HepG2 (cell line): ENCODE results near the gene SRC. TPM values are rescaled to one million over a fixed set of nuclear protein-coding genes. Genes with fewer than 3 reads are reported as not detected.
"Not testable (repeated sequence)": the region's sequence is repeated elsewhere in the genome, so short reads cannot be mapped to it uniquely, and the experiment has no call there.

Experiments
- ATAC-seq: fragments of 200-7000 bp; cut with Tn5 transposase; 3 replicates; pipeline ENCODE4 v1.9.1; 2020; ENCODE audit warnings: mild to moderate bottlenecking, moderate library complexity
- BruUV-seq: library from RNA; stranded (reverse); fragments of 400-500 nt; replicated peaks from 2 replicates; lab custom pipeline; 2021; lab: Mats Ljungman, UMichigan
- CTCF ChIA-PET: fragments of 300-600 bp; formaldehyde crosslinking; extraction: SDS; loops from one replicate; lab custom pipeline; 2021; ENCODE audit warnings: low total read pairs, inconsistent platforms, low intra/inter-chr PET ratio; lab: Yijun Ruan, JAX
- POLR2A ChIA-PET: fragments of 350-600 bp; sonication (Branson Sonifier 250); formaldehyde crosslinking; loops from one replicate; lab custom pipeline; 2020; ENCODE audit warnings: antibody characterized with exemption, inconsistent platforms; lab: Yijun Ruan, JAX
- DNase-seq: peaks from one replicate; pipeline ENCODE4 v3.0.0-alpha.2; 2015; ENCODE audit warnings: low spot score
- FAIRE-seq: peaks from 3 replicates; lab custom pipeline; 2011; peaks lifted over from hg19 to GRCh38; lab: Jason Lieb, UNC
- H2AFZ ChIP-seq: one replicate; pipeline ENCODE4 v1.6.1; 2011; ENCODE audit warnings: low read length, inconsistent platforms
- H3K27ac ChIP-seq: fragments of 300-600 bp; 3 replicates; pipeline ENCODE4 v1.8.0; 2011; ENCODE audit warnings: mixed run types, mild to moderate bottlenecking, mixed read lengths, low read length, inconsistent platforms; ENCODE audit not compliant: insufficient read depth; ENCODE audit errors: extremely low read length
- H3K27me3 ChIP-seq, 2 experiments: fragments of 200-600 bp in 1 of 2; 2 replicates in 1 of 2; 3 replicates in 1 of 2; pipeline versions ENCODE4 v1.6.0 to v1.8.0; 2011; ENCODE audit warnings: low read length in 2 of 2, mild to moderate bottlenecking in 2 of 2, moderate library complexity in 2 of 2, inconsistent platforms in 1 of 2; ENCODE audit not compliant: insufficient read depth in 2 of 2, control insufficient read depth in 1 of 2
- H3K36me3 ChIP-seq, 2 experiments: fragments of 200-600 bp in 1 of 2; replicated peaks in 1 of 2; 2 replicates in 1 of 2; 3 replicates in 1 of 2; pipeline versions ENCODE4 v1.5.1 to v1.8.0; 2011; ENCODE audit warnings: low read length in 2 of 2, inconsistent platforms in 1 of 2; ENCODE audit not compliant: insufficient read depth in 2 of 2, control insufficient read depth in 1 of 2
- H3K4me1 ChIP-seq: 2 replicates; pipeline ENCODE4 v1.5.1; 2012; ENCODE audit warnings: low read length, inconsistent platforms; ENCODE audit not compliant: insufficient read depth
- H3K4me2 ChIP-seq: 2 replicates; pipeline ENCODE4 v1.6.0; 2011; ENCODE audit warnings: low read depth, low read length, inconsistent platforms
- H3K4me3 ChIP-seq, 3 experiments: fragments of 200-600 bp in 1 of 3; sonication (generic), shearing (Covaris generic) in 1 of 3; replicated peaks in 1 of 3; 2 replicates each; pipeline ENCODE4 v1.5.1; 2011 to 2016; ENCODE audit warnings: low read length in 3 of 3, inconsistent platforms in 2 of 3, low read depth in 2 of 3, mild to moderate bottlenecking in 2 of 3, control low read depth in 1 of 3, mixed read lengths in 1 of 3; ENCODE audit not compliant: insufficient read depth in 1 of 3
- H3K79me2 ChIP-seq: one replicate; pipeline ENCODE4 v1.6.1; 2011; ENCODE audit warnings: low read length, inconsistent platforms; ENCODE audit not compliant: insufficient read depth
- H3K9ac ChIP-seq: 2 replicates; pipeline ENCODE4 v1.6.0; 2011; ENCODE audit warnings: mild to moderate bottlenecking, low read depth, low read length, inconsistent platforms; ENCODE audit not compliant: insufficient read depth
- H3K9me3 ChIP-seq: 2 replicates; pipeline ENCODE4 v1.5.1; 2012; ENCODE audit warnings: mild to moderate bottlenecking, low read length
- H4K20me1 ChIP-seq: 2 replicates; pipeline ENCODE4 v1.6.0; 2011; ENCODE audit warnings: inconsistent platforms, mild to moderate bottlenecking, low read length, moderate library complexity; ENCODE audit not compliant: insufficient read depth
- FOXP1 ChIP-seq, 2 experiments: fragments of 450-650 bp in 1 of 2; IDR thresholded peaks; 2 replicates each; pipeline ENCODE4 v1.6.1; 2017 to 2018; ENCODE audit warnings: antibody characterized with exemption in 1 of 2
- MAFF ChIP-seq: IDR thresholded peaks from 2 replicates; pipeline ENCODE4 v1.6.1; 2011; ENCODE audit warnings: low read depth, low read length, improper control_type of control experiment
- MAFK ChIP-seq, 2 experiments: IDR thresholded peaks in 1 of 2; conservative IDR thresholded peaks in 1 of 2; 2 replicates each; pipeline ENCODE4 v1.6.1; 2011; ENCODE audit warnings: improper control_type of control experiment in 2 of 2, low read length in 2 of 2
- ZBTB38 ChIP-seq: sonication (generic); formaldehyde crosslinking; IDR thresholded peaks from 2 replicates; pipeline ENCODE4 v1.5.1; 2020; ENCODE audit warnings: mild to moderate bottlenecking, missing genetic modification reagents
- WGBS: methylation state at CpG from one replicate; pipeline ENCODE4 v1.1.6; 2017; ENCODE audit warnings: low lambda C conversion rate; 5-methylcytosine and 5-hydroxymethylcytosine counted together
- in situ Hi-C: cut with HindIII; loops from 2 replicates; pipeline ENCODE4 v1.10.0; 2017; ENCODE audit warnings: low pct_unique_long_range_greater_than_20kb; ENCODE audit not compliant: extremely low pct_ligation_motif_present
- intact Hi-C: fragments of 100-400 bp; cut with micrococcal nuclease; formaldehyde crosslinking; loops from one replicate; pipeline ENCODE4 v1.10.0; 2022; ENCODE audit not compliant: unreplicated experiment
- polyA plus RNA-seq, 8 experiments: library from polyadenylated mRNA; depleted of rRNA in 3 of 8; stranded (reverse) in 7 of 8; unstranded in 1 of 8; fragments of >200 nt; fragmentation: Illumina TruSeq in 4 of 8; extraction: Trizol in 4 of 8; gene quantifications; 2 replicates each; pipeline versions ENCODE4 v1.2.1 to v1.2.3, GENCODE V29; 2011 to 2016; ENCODE audit warnings: low read depth in 4 of 8, missing spikeins in 1 of 8, mixed read lengths in 1 of 8; ENCODE audit not compliant: insufficient read depth in 1 of 8
- total RNA-seq, 5 experiments: library from RNA; depleted of rRNA; stranded (reverse); fragments of >200 nt; fragmentation: Illumina TruSeq; extraction: Trizol; gene quantifications; 2 replicates each; pipeline ENCODE4 v1.2.3, GENCODE V29; 2016; ENCODE audit warnings: low read depth in 1 of 5
- TF ChIP-seq, protein P1 (sequence below): sonication (generic); formaldehyde crosslinking; IDR thresholded peaks from 2 replicates; pipeline ENCODE4 v1.8.0; 2022; ENCODE audit warnings: missing genetic modification reagents, low read depth, mild to moderate bottlenecking, borderline replicate concordance
- TF ChIP-seq, protein P2 (sequence below): sonication (generic); formaldehyde crosslinking; IDR thresholded peaks from 2 replicates; pipeline ENCODE4 v1.5.1; 2020; ENCODE audit warnings: mild to moderate bottlenecking, moderate library complexity, missing genetic modification reagents
- TF ChIP-seq, protein P3 (sequence below): sonication (generic); formaldehyde crosslinking; IDR thresholded peaks from 2 replicates; pipeline ENCODE4 v1.4.0; 2020; ENCODE audit warnings: missing genetic modification reagents

SRC gene
- total and polyA plus RNA-seq, 2 of the 13 experiments (the other 11 are each of a cell fraction or from before 2014, with no cell fraction given) = 54.7 to 192 TPM

DNA sequence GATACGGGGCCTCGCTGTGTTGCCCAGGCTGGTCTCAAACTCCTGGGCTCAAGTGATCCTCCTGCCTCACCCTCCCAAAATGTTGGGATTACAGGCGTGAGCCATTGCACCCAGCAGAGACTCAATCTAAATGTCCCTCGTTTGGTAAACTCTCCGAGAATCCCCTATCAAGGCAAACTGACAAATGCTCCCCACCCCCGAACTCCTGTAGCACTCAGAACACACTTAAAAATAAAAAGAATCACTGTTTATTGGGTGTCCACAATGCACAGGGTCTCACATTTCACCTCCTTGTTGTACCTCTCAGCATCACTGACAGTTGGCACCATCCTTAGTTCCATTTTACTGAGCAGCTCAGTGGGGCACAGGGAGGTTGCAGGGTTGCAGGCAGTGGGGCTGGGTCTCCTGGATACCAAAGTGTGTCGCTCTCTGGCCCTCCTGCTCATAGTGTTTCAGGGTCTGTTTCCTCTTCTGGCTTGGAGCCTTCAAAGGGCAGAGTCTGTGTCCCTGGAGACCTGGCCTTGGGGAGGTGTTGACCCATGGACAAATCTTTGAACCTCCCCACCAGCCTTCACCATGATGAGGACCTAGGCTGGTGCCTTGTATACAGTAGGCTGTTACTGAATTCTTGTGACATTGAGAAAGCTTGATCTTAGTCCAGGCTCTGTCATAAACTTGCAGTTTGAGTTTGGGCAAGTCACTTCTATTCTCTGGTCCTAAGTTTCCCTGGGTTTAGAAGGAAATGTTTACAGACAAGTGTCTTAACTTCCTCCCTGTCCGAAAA lies 8.5 kb upstream of the SRC start (continued):
- TF ChIP-seq, protein P1, sequence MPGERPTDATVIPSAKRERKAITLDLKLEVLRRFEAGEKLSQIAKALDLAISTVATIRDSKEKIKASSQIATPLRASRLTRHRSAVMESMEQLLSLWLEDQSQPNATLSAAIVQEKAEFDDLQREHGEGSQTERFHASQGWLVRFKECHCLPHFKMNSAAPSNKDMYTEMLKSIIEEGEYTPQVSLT (CRISPR knock-in tag) = no peak
- TF ChIP-seq, protein P2, sequence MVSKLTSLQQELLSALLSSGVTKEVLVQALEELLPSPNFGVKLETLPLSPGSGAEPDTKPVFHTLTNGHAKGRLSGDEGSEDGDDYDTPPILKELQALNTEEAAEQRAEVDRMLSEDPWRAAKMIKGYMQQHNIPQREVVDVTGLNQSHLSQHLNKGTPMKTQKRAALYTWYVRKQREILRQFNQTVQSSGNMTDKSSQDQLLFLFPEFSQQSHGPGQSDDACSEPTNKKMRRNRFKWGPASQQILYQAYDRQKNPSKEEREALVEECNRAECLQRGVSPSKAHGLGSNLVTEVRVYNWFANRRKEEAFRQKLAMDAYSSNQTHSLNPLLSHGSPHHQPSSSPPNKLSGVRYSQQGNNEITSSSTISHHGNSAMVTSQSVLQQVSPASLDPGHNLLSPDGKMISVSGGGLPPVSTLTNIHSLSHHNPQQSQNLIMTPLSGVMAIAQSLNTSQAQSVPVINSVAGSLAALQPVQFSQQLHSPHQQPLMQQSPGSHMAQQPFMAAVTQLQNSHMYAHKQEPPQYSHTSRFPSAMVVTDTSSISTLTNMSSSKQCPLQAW = peak; percentile 79

DNA sequence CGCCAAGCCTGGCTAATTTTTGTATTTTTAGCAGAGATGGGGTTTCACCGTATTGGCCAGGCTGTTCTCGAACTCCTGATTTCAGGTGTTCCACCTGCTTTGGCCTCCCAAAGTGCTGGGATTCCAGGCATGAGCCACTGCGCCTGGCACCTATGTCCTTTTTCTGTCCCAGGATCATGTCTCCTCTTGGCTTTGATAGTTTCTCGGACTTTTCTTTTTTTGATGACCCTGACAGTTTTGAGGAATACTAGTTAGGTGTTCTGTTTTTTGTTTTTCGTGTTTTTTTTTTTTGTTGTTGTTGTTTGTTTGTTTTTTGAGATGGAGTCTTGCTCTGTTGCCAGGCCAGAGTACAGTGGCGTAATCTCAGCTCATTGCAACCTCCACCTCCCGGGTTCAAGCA lies 7.6 kb upstream of the SRC start:
- DNase-seq; intact Hi-C loops; FAIRE-seq; in situ Hi-C loops; H3K9me3 ChIP-seq; H3K79me2 ChIP-seq; H3K36me3 ChIP-seq; H3K27me3 ChIP-seq; H2AFZ ChIP-seq; H4K20me1 ChIP-seq; CTCF ChIA-PET; BruUV-seq; H3K4me3 ChIP-seq; ATAC-seq; H3K9ac ChIP-seq; TF ChIP-seq FOXP1 (CRISPR knock-in tag; IDR thresholded peaks at IDR 0.05): not testable (repeated sequence)
- TF ChIP-seq MAFF = peak; percentile 49; the same call in 1 of the 2 replicates
- TF ChIP-seq ZBTB38 (CRISPR knock-in tag) = 0 out of 2 replicates have a peak, but pooled peaks have one; percentile 21
- TF ChIP-seq MAFK (conservative IDR thresholded peaks at IDR 0.05 in 1 of 2, IDR thresholded peaks at IDR 0.05 in 1 of 2; ENCODE audit: low read length in 2 of 2) = peak; percentile 70
- TF ChIP-seq FOXP1 (IDR thresholded peaks at IDR 0.05) = peak; percentile 24; the same call in 1 of the 2 replicates
- TF ChIP-seq, protein P3, sequence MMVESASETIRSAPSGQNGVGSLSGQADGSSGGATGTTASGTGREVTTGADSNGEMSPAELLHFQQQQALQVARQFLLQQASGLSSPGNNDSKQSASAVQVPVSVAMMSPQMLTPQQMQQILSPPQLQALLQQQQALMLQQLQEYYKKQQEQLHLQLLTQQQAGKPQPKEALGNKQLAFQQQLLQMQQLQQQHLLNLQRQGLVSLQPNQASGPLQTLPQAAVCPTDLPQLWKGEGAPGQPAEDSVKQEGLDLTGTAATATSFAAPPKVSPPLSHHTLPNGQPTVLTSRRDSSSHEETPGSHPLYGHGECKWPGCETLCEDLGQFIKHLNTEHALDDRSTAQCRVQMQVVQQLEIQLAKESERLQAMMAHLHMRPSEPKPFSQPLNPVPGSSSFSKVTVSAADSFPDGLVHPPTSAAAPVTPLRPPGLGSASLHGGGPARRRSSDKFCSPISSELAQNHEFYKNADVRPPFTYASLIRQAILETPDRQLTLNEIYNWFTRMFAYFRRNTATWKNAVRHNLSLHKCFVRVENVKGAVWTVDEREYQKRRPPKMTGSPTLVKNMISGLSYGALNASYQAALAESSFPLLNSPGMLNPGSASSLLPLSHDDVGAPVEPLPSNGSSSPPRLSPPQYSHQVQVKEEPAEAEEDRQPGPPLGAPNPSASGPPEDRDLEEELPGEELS (CRISPR knock-in tag) = 0 out of 2 replicates have a peak, but pooled peaks have one; percentile 18
- H3K4me1 ChIP-seq = peaks cover 98% of the 10 kb centered on the region
- POLR2A ChIA-PET = interaction anchor here (1.3 to 5.1 kb wide), 3 partner anchors 10 to 53 kb away, joined by 7 to 25 read pairs (median 16); partner anchors contain the start of gene MANBAL
- H3K4me2 ChIP-seq = peak overlapping the region; percentile 31; the same call in 1 of the 2 replicates
- H3K27ac ChIP-seq = peak overlapping the region; percentile 49
- 81% methylated on average over 8 of the region's 8 CpGs for WGBS
